ENCODE results near the gene DLD. TPM values are rescaled to one million over a fixed set of nuclear protein-coding genes. Genes with fewer than 3 reads are reported as not detected.

The DLD gene
- total and polyA plus RNA-seq, 9 of the 15 experiments (the other 6 are each of a cell fraction or from before 2014, with no cell fraction given), result 130 to 639 (median 247) TPM

GRCh38 chr7:107948645-107949442 is 57.9 kb downstream of the DLD start:
- 61% methylated on average over 7 of the region's 7 CpGs for WGBS (ENCODE audit: insufficient coverage, low coverage, missing lambda C conversion rate)
- H3K4me2 ChIP-seq (ENCODE audit: insufficient read depth, low read length), result no peak overlapping the region

More at GRCh38 chr7:107948645-107949442, 57.9 kb downstream of the DLD start:
- intact Hi-C loops (cut with micrococcal nuclease) (loop anchor here (5.0 kb wide), 1 partner anchor 198 kb away; no protein-coding TSS in a partner anchor), in situ Hi-C loops (cut with MboI) (no loop called here)
- H3K4me1 ChIP-seq (replicated peaks in 1 of 2; ENCODE audit: control insufficient read depth in 2 of 2, insufficient read depth in 2 of 2, low read length in 2 of 2), result peaks cover 0 to 3% of the 10 kb centered on the region in 2 experiments; a peak in 1 of 5 replicates
- H2AFZ ChIP-seq (ENCODE audit: low read depth, low read length), result no peak overlapping the region
- H3K27me3 ChIP-seq (ENCODE audit: control insufficient read depth in 2 of 2, insufficient read depth in 2 of 2, low read length in 2 of 2), result no peaks in the 10 kb centered on the region
- no peak overlapping the region for H3K9ac ChIP-seq (ENCODE audit: insufficient read depth in 1 of 2, low read depth in 2 of 2, low read length in 2 of 2)
- FAIRE-seq, result no peak
- no peaks in the 10 kb centered on the region for H4K20me1 ChIP-seq (replicated peaks; ENCODE audit: control insufficient read depth, insufficient read depth, low read length)
- no peak overlapping the region for H3K27ac ChIP-seq (ENCODE audit: extremely low read depth, low read depth, low read length)
- POLR2A ChIA-PET, result interaction anchor here (0.7 to 1.2 kb wide), 4 partner anchors 9 to 18 kb away, joined by 3 read pairs; no protein-coding TSS in a partner anchor
- ATAC-seq, result no peak
- H3K79me2 ChIP-seq (ENCODE audit: control insufficient read depth, insufficient read depth, low read length), result no peaks in the 10 kb centered on the region
- no peak for DNase-seq (ENCODE audit: extremely low read depth in 1 of 4, low spot score in 3 of 4)
- H3K36me3 ChIP-seq (ENCODE audit: control insufficient read depth, insufficient read depth, low read length), result peaks cover 15% of the 10 kb centered on the region; the same call in 1 of the 3 replicates
- CTCF ChIA-PET (ENCODE audit: low intra/inter-chr PET ratio), result no interaction called here
- no TSS peak for BruUV-seq (replicated peaks)
- no peak overlapping the region for H3K4me3 ChIP-seq
- H3K9me1 ChIP-seq (ENCODE audit: control insufficient read depth, insufficient read depth, low read length), result no peaks in the 10 kb centered on the region
- no peaks in the 10 kb centered on the region for H3K9me3 ChIP-seq (replicated peaks; ENCODE audit: control insufficient read depth, insufficient read depth, low read depth, low read length)
- TF ChIP-seq MAFK (IDR thresholded peaks at IDR 0.05; ENCODE audit: low read length), result no peak
- no peak for TF ChIP-seq ATF3 (IDR thresholded peaks at IDR 0.05)
- TF ChIP-seq ATF3 (CRISPR knock-in tag; conservative IDR thresholded peaks at IDR 0.05), result 0 out of 2 replicates have a peak, but pooled peaks have one; percentile 43
